Measurements from ENCODE around the gene MYO1E.

GRCh38 chr15:59176653-59177316, 195.9 kb downstream of the MYO1E start:
- TF ChIP-seq, protein P1, sequence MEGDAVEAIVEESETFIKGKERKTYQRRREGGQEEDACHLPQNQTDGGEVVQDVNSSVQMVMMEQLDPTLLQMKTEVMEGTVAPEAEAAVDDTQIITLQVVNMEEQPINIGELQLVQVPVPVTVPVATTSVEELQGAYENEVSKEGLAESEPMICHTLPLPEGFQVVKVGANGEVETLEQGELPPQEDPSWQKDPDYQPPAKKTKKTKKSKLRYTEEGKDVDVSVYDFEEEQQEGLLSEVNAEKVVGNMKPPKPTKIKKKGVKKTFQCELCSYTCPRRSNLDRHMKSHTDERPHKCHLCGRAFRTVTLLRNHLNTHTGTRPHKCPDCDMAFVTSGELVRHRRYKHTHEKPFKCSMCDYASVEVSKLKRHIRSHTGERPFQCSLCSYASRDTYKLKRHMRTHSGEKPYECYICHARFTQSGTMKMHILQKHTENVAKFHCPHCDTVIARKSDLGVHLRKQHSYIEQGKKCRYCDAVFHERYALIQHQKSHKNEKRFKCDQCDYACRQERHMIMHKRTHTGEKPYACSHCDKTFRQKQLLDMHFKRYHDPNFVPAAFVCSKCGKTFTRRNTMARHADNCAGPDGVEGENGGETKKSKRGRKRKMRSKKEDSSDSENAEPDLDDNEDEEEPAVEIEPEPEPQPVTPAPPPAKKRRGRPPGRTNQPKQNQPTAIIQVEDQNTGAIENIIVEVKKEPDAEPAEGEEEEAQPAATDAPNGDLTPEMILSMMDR (conservative IDR thresholded peaks at IDR 0.05; ENCODE audit: low read length): no peak
- no peak for TF ChIP-seq EZH2phosphoT487 (IDR thresholded peaks at IDR 0.05; ENCODE audit: borderline replicate concordance, low read depth, low read length)

Data from OCI-LY7 (cell line).